ENCODE measurements around the gene PFN2.
"Not testable (repeated sequence)": the region's sequence is repeated elsewhere in the genome, so short reads cannot be mapped to it uniquely, and the experiment has no call there.

DNA sequence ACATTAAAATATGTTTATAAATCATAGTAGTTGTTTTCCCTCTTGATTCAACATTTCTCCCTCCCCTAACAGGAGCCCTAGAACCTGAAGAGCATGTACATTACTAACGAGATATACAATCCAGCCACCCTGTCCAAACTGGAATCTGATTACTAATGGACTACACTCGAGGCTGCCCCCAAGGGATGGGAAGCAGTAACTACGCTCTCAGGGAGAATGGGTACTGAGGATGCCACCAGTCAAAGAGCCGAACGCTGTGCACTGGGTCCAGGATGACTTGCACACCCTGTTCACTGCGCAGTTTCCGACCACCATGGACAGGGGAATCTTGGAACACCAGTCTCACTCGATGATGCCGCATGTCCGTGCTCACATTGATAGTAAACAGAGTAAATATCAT is 11.3 kb upstream of the PFN2 start:
- TF ChIP-seq ZNF274 (IDR thresholded peaks at IDR 0.05; ENCODE audit: low read depth, low read length); SUZ12 (IDR thresholded peaks at IDR 0.05; ENCODE audit: extremely low read depth, insufficient read depth, insufficient read length): not testable (repeated sequence)

Measured in NT2/D1 (cell line).